Loucy (cell line): ENCODE measurements around the gene ARSI.

Experiments used
- CTCF ChIP-seq: fragments of 200-600 bp; sonication (generic); conservative IDR thresholded peaks from 2 replicates; pipeline ENCODE4 v1.5.1; 2014; ENCODE audit warnings: mild to moderate bottlenecking, antibody characterized with exemption, low read length
- EZH2phosphoT487 ChIP-seq: fragments of 200-600 bp; IDR thresholded peaks from 2 replicates; pipeline ENCODE4 v1.6.1; 2018; ENCODE audit warnings: antibody characterized with exemption, mild to moderate bottlenecking, moderate library complexity, borderline replicate concordance

DNA sequence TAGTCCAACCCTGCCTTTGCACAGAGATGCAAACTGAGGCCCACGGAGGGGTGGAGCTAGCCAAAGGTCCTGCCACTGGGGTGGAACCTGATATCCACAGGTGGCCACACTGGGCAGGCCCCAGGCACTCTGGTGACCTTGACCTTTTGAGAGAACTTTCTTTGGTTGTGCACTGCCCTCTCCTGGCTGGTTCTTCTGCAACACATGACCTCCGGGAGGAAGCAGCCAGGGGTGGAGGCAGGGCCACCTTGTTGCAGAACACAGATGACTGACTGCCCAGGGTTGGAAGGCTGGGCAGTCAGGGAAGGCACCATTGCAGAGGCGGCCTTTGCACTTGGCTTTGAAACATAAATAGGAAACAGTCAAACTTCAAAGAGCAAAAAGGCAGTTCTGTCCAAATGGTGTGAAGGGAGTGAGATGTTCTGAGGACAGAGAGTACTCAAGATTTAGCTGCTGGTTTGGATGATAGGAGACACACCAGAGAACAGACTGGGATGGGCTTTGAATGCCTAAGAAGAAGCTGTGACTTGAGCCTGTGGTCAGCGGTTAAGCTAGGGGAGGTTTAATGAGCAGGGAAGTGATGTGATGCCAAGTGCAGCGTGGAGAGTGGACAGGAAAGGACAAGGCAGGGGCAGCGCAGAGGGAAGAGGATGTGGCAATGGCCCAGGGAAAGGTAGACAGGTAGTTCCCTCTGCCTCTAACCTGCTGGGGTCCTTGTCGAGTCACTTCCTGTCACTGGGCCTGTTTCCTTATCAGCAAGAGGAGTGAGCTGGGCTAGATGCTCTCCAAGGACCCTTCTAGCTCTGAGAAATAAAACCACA, 48.0 kb upstream of the ARSI start:
- peak; percentile 83 for TF ChIP-seq CTCF
- no peak for TF ChIP-seq EZH2phosphoT487
